NCI-H748 (cell line): Measurements from ENCODE around the gene PSD.
"Not testable (repeated sequence)": the region's sequence is repeated elsewhere in the genome, so short reads cannot be mapped to it uniquely, and the experiment has no call there.

Source experiments
- DNase-seq: peaks from one replicate; lab custom pipeline; 2025; ENCODE audit not compliant: unreplicated experiment; lab: John Stamatoyannopoulos, UW

The PSD gene

DNA sequence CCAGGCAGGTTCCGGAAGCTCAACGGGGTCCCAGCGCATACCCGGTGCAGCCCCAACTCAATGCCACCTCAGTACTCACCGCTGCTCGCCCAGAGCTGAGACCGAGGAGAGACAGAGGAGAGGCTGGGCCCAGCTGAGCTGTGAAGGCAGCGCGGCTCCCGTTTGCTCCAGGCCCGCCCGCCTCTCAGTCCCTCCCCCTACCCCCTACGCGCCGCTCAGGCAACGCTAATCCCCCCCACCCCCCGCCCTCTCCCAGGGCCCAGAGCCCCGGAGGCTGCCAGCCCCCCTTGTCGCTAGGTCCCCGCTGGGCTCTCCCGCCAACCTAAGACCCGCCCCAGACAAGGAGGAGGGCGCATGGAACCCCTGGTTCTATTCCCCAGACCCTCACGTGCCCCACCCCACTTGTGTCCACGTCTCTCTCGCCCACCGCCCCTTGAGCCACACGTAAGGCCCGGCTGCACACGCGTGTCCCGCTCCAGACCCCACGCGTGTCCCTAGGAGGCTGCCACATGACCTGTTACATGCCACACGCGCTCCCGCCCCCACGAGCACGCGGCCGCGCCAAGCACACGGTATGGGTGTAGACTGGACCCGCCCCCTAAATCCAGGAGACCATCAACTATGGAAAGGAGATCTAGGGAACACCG lies at the start of gene PSD:
Gene PSD (minus strand): TSS at position 164 of the 647 bp plus-strand sequence. CDS start 1,747 bp downstream, outside the sequence.
- DNase-seq: peak; percentile 80

DNA sequence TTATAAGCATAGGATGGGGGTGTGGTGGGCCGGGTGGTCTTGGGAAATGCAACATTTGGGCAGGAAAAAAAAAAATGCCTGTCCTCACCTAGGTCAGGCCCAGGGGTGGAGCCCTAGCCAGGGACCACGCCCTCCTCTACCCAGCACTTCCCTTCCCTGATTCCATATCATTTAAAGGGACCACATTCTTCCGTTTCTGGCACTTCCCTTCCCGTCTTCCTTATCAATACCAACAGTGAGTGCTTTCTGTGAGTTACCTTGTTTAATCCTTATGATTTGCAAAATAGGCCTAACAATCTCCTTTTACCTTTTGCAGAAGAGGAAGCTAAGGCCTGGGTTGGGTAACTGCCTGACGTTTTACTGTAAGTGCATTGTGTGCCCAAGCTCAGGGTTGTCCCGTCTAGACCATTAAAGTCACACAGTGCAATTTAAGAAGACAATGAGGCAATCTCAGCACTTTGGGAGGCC lies 49.4 kb upstream of the PSD start:
- DNase-seq: no peak

DNA sequence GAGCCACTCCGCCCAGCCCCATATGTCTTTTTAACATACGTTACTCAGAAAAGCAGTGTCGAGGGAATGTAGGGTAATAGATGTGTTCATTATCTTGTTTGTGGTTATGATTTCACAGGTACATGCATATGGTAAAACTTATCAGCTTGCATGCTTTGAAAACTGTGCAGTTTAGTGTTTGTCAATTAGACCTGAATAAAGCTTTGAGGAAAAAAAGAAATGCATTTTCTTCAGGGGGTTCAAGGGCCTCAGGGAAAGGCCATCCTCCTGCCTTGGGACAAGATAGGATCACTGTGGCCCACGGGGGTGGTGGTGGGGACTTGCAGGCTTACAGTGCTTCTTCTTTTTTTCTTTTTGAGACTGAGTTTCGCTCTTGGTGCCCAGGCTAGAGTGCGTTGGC lies 48.7 kb upstream of the PSD start:
- DNase-seq: no peak

DNA sequence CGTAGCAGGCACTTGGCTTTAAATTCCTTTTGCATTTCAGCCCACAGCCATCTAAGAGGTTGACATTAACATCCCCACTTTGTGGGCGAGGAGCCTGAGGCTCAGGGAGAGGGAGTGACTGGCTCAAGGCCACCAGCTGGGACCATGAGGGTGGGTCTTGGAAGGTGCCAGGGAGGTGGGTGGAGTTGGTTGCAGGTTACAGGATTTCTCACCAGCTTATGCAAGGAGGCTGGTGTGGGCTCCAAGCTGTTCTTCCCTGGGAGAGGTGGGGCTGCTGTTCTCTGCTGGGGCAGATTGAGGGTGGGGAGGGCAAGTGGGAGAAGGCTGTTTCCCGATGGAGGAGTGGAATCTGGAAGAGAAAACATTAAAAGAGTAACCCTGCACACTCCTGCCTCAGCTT lies 46.9 kb upstream of the PSD start:
- DNase-seq: no peak

DNA sequence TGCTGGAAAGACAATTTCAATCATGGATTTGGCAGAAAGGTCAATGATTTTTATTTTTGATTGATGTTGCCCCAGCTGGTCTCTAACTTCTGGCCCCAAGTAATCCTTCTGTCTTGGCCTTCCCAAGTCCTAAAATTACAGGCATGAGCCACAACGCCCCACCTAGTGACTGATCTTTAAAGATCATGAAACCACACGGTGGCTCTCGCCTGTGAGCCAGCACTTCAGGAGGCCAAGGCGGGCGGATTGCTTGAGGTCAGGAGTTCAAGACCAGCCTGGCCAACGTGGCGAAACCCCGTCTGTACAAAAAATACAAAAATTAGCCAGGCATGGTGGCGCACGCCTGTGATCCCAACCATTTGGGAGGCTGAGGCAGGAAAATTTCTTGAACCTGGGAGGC lies 45.4 kb upstream of the PSD start:
- DNase-seq: no peak

DNA sequence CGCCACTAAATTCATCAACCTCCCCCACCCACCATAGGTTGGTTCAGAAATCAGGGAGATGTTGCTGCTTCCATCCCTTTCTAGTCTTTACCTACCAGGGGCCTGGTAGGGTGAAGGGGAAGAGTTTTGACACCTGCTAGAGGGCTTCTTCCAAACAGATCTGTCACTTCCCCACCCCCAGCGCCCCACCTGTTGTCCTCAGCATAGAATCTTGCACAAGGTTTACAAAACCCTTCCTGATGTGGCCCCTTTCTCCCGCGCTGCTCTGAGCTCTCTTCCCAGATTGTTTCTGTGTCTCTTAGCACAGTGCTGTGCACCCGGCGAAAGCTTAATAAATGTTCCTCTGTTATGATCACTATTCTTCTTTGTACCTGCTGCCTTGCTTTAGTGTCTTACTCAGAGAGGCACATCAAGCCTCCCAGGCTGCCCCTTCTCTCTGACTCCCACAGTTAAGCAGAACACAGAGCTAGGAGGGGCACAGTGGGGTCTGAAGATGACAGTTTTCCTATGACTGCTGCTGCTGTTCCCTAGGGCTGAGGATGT lies 44.0 kb upstream of the PSD start:
- no peak for DNase-seq

DNA sequence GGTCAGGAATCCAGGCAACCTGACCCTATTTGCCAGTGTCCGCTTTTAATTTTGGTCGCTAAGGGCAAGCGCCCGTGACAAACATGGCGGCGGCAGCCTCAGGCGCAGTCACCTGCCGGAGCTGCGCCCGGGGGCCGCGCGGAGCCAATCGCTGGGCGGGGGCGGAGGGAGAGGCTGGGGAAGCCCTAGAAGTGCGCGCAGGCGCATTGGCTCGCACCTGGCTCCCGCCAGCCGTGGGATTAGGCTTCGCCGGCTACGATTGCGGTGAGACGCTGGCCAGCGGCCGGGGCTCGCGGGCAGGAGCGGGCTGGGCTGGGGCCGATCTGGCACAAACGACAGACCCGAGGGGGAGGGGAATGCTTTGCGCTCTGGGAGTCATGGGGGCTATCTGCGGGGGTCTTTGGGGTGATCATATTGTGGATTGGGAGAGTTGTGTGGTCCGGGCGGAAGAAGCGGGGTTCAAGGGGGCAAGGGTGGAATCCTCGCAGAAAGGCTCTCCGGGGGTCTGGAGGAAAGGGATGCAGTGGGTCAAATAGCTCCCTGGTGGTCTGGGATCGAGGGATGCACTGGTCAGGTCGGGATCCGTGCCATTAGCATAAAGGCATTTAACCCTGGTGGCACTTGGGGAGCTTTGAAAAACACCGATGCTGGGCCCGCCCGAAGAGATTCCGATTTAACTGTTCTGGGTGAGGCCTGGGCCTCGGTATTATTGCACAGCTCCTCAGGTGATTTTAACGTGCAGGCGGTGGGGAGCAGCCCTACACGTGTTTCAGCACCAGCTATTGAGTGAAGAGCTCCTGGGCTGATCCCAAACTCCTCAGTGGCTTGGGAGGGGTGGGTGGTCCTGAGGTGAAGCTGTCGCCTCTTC lies 42.8 kb upstream of the PSD start:
- peak; percentile 94 for DNase-seq

DNA sequence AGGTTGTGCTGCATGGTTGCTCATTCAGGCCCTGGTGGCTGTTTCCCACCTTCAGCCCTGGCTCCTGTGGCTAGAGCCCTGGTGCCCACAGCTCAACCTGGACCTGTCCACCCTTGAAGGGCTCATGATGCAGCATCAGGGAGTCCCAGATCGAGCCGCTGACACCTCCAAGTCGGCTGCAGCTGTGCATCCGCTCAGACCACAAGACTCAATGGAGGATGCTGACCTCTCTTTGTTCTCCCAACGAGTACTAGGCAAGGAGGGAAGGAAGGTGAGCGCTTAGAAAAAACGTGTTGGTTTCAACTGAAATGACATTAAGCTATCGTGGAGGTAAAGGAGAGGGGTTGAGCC lies 42.2 kb upstream of the PSD start:
- no peak for DNase-seq

DNA sequence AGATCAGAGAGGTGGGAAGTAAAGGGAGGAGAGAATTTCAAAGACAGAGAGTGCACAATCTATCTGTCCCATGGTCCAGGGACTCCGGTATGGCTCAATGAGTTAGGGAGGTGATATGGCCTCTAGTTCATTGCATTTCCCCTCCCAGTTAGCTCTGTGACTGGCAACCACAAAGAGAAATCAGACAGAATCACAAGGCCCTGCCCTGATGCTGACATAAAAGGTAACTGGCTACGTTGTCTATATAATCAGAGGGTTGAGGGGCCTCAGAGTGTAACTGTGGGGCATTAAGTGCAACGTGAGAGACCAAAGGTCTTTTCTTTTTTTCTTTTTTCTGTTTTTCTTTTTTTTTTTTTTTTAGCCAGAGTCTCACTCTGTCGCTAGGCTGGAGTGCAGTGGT lies 40.1 kb upstream of the PSD start:
- DNase-seq: no peak

DNA sequence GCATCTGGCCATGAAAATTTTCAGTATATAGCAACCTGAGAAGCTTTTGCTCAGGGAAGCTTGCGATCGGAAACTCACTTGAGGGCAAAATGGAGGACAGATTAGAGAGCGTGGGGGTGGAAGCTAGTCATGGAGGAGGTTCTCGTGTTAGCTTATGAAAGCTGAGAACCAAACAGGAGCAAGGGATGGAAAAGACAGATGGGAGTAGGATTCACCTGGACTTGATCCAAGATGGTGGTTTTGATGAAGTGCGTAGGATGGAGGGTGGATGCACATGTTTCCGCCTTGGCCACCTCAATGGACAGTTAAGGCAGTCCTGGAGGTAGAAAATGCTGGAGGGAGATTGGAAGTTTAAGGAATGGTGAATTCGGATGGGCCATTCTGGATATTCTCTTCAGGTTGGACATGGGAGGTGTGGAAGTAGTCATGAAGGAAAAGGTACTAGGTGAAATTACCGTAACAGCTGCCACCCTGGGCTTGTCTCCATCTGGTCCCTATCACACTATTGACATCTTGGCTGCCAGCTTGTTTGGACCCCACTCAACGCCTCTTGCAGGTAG lies 39.1 kb upstream of the PSD start:
- no peak for DNase-seq

DNA sequence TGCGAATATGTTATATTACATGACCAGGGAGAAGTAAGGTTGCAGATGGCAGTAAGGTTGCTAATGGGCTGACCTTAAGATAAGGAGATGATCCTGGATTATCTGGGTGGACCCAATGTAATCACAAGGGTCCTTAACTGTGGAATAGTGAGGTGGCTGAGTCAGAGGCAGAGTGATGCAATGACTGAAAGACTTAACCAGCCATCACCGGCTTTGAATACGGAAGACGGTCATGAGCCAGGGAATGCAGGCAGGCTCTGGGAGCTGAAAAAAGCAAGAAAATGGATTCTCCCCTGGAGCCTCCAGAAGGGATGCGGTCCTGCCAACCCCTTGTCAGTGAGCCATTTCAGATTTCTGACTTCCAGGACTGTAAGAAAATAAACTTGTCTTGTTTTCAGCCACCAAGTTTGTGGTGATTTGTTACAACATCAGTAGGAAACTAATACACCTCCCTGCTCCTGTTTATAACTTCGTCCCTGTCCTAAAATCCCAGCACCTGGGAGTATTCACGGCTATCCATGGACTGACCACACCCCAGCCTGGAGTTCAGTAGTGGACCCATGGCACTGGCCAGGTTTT lies 37.4 kb upstream of the PSD start:
- no peak for DNase-seq

DNA sequence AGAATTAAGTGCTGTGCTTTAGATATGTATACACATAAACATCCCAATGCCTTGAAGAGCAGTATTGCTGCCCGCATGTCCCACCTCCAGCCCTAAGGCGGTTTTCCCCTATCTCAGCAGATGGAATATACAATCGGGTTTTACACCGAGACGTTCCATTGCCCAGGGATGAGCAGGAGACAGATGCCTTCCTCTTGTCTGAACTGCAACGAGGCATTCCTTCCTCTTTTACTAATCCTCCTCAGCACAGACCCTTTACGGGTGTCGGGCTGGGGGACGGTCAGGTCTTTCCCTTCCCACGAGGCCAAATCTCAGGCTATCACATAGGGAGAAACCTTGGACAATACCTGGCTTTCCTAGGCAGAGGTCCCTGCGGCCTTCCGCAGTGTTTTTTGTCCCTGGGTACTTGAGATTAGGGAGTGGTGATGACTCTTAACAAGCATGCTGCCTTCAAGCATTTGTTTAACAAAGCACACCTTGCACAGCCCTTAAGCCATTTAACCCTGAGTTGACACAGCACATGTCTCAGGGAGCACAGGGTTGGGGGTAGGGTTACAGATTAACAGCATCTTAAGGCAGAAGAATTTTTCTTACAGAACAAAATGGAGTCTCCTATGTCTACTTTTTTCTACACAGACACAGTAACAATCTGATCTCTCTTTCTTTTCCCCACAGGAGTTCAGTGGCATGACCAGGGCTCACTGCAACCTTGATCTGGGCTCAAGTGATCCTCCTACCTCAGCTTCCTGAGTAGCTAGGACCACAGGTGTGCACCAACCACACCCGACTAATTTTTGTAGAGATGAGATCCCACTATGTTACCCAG lies 36.3 kb upstream of the PSD start:
- DNase-seq: not testable (repeated sequence)

DNA sequence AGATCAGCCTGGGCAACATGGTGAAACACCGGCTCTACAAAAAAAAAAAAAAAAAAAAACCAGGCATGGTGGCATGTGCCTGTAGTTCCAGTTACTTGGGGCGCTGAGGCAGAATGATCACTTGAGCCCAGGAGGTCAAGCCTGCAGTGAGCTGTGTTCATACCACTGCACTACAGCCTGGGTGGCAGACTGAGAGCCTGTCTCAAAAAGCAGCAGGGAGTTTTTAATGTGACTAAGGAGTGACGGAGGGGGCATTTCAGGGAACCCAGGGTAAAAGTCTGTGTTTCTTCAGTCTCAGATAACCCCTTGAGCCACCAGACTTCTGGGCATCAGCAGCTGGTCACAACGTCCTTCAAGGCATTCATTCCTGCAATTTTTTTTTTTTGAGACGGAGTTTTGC lies 34.9 kb upstream of the PSD start:
- DNase-seq: no peak

DNA sequence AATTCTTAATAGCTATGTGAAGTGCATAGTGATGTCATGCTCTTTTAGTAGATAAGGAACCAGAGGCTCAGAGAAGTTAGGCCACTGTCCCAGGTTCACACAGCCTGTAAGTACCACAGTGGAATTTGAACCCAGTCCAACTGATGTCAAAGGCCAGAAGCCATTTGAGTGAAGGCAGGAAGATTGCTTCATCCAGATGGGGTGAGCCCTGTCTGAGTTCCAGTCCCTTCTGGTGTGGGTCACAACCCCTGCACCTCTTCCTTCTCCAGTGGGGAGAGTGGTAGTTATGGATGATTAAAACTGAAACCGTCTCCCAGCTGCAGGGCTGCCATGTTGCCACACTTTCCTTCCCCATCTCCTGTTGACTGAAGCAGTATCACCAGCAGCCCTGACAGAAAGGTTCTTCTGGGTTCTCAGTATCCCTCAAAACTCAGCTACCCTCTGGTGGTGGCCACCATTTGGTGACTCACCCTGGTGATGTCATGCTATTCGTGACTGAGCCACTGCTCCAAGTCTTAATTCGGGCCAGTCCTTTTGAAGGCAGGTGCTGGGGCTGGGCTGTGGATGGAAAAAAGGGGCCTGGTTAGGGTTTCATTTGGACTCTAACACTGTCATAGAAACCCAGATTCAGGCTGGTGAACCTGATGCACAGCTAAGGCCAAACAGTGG lies 34.2 kb upstream of the PSD start:
- no peak for DNase-seq

DNA sequence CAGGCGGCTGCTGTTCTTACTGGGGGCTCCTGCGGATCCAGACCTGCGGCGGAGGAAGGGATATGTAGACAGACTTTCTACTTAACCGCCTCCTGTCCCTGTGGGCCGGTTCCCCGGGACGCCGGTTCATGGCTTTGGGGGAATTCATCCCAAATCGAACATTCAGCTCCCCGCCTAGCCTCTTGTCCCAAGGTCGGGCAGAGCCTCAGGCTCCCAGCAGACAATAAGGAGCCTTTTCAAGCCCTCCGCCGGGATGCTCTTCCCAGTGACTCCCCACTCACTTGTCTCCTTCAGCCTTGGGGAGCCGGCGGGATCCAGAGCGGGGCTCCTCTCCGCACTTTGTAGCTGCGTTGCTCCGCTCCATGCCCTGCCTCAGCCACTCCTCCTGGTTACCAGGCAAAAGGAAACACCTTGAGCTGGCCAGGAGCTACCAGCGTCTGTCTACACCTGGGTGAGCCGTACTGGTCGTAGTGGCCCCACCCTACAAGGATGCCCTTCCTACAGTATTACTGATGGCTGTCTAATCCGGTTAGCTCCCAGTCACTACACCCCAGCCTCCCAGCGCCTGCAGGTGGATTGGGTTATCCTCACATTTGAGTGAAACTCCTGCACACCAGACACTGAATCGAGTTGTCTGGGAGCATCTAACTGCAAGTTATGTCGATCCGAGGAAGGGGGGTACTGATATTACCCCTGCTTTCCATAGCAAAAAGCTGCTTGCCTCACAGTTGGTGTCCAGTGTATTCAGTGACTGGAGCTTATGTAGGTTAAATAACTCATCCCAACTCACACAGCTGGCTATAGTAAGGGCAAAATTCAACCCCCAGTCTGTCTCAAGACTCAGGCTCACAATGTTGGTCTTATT lies 32.8 kb upstream of the PSD start, which contains the start of gene C10orf95:
Gene C10orf95 (minus strand): TSS at position 439 of the 865 bp plus-strand sequence. CDS start 450 bp downstream, outside the sequence.
- peak; percentile 38 for DNase-seq

DNA sequence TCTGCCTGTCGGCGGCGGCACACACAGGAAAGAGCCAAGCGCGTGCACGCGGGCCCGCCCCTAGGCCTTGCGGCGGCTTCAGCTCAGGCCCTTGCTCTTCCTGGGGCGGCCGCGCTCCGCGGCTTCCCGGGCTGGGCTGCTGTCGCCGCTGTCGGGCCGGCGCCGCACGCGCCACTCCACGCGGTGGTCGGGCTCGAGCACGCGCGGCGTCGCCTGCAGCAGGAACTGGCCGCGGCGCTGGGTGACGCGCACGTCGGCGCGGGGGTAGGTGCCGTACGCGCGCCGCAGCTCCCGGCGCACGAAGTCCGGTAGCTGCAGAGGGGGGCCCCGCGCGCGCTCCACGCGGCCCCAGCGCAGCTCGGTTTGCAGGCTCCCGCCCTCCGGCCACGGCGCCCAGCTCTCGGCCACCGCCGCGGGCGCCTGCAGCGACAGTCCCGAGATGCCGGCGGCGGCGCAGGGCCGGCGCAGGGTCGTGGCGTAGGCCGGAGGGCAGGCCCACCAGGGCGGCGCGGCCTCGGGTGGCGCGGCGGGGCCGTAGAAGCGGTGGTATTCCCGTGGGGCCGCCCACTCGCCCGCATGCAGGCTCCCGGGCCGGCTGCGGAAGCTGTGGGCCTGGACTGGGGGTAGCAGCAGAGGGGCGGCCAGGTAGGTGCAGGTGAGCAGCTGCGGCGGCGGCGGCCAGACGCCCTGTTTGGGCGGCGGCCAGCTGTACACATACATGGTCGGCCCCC lies 32.0 kb upstream of the PSD start:
- peak; percentile 93 for DNase-seq

DNA sequence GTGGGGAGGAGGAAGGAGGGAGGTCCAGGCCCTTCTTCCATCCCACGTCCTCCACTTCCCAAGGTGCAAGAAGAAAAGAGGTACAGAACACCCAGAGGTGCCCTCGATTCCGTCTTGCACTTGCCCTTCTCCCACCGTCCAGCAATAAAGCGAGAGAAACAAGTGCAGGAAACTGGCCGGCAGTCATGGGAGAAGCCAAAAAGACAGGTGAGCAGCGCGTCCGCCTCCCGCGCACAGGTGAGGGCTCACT lies 31.5 kb upstream of the PSD start:
- no peak for DNase-seq

DNA sequence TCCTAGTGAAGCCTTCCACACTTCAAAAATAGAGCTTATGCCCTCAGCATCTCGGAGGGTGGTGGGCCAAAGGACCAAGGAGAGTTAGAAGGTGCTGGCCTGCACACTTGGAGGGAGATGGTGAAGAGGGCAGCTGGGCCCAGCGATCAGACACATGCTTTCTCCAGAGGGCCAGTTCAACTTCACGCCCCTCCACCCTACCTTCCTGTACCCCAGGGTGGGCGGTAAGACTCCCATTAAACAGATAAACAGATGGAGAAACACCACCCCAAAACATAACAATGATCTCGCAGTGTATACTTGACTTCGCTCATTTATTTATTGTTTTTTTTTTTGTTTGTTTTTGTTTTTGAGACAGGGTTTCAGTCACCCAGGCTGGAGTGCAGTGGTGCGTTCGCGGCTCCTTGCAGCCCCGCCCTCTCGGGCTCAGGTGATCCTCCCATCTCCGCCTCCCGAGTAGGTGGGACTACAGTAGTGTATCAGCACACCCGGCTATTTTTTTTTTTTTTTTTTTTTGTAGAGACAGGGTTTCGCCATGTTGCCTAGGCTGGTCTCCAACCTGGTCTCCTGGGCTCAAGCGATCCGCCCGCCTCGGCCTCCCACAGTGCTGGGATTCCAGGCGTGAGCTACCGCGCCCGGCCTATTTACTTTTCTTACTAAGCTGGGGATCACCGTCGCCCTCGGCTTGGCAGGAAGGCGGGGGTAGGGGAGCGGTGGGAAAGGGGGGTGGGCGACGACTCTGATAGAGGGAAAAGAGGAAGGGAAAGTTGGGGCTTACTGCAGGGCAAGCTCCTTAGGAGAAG lies 30.9 kb upstream of the PSD start:
- peak; percentile 85 for DNase-seq
